IPS-15b (cell line): Measurements from ENCODE around the gene OPN4.

Experiments used
- H3K27me3 ChIP-seq: one replicate; pipeline ENCODE4 v1.6.1; 2013; ENCODE audit warnings: low read length; ENCODE audit not compliant: control insufficient read depth, insufficient read depth
- H3K36me3 ChIP-seq: one replicate; pipeline ENCODE4 v1.6.1; 2013; ENCODE audit warnings: low read length; ENCODE audit not compliant: control insufficient read depth, insufficient read depth
- H3K4me1 ChIP-seq: one replicate; pipeline ENCODE4 v1.6.1; 2013; ENCODE audit warnings: mild to moderate bottlenecking, low read length; ENCODE audit not compliant: control insufficient read depth, insufficient read depth
- H3K4me3 ChIP-seq: one replicate; pipeline ENCODE4 v1.5.1; 2013; ENCODE audit warnings: low read depth, low read length
- H3K9ac ChIP-seq: one replicate; pipeline ENCODE4 v1.6.1; 2013; ENCODE audit warnings: low read depth, mild to moderate bottlenecking, low read length
- H3K9me3 ChIP-seq: one replicate; pipeline ENCODE4 v1.6.1; 2013; ENCODE audit warnings: mild to moderate bottlenecking, low read length; ENCODE audit not compliant: control insufficient read depth, insufficient read depth

The OPN4 gene

DNA sequence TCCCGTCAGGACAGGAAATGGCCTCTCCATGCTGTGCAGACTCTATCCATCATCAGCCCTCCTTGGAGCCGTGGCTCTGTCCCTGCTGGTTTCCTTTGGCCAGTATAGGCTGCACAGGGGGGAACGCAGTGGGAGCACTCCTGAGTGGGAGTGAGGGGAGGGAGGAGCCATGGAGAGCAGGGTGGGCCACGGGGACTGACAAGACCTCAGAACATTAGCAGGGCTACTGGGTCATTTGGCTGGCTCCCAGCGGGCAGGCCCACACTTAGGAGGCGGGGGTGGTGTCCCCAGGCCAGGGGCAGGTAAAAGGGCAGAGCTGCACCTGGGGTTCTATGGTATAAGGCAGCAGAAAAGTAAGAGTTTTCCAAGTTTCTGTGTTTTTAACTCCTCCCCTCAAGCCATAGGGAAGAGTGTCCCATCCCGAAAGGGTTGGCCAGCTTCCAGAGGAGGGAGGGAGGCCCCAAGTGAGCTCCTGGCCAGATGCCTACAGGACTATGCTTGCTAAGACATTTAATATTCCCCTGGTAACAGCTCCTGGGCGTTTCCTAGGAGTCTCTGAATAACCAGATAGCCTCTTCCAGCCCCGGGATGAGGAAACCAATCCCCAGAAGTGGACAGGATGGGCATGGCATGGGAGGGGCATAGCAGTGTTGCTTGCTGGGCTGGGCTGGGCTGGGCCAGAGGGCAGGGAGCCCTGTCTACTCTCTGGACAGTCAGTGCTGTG is 5.5 kb upstream of the OPN4 start:
- Histone ChIP-seq H3K9me3 (no peaks in the 10 kb centered on the region), H3K4me1 (no peaks in the 10 kb centered on the region), H3K36me3 (no peaks in the 10 kb centered on the region), H3K27me3 (no peaks in the 10 kb centered on the region), H3K4me3 (no peak overlapping the region), H3K9ac (no peak overlapping the region)

DNA sequence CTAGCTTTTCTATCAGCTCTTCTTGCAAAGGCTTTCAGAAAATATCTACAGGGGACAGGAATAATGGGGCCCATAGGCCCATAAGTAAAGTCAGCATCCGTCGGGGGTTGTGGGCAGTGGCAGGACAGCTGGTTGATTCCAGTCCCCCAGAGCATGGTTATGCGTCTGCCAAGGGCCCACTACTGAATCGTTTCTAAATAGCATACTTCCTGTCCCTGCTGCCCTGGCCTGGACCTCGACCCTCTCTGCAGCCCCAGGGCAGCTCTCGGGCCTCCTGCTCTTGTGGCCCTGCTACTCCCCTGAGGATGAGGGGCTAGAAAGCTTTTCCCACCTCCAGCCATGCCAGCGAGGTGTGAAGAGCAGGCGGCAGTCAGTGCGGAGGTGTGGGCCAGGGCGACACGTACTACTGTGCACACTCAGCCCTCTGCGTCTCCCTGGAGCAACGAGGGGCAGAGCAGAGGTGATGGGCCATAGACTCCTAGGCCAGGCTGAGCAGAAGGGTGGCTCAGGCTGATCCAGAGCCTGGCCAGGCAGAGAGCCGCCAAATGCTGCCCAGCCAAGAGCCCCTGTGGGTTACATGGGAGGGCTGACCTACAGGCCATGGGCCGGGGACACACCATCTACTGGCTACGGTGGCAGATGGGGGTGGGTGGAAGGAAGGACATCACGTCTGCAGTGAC is 4.7 kb upstream of the OPN4 start:
- no peaks in the 10 kb centered on the region for H3K4me1 ChIP-seq
- H3K27me3 ChIP-seq: no peaks in the 10 kb centered on the region
- H3K9me3 ChIP-seq: no peaks in the 10 kb centered on the region
- H3K4me3 ChIP-seq: no peak overlapping the region
- H3K36me3 ChIP-seq: no peaks in the 10 kb centered on the region
- H3K9ac ChIP-seq: no peak overlapping the region

DNA sequence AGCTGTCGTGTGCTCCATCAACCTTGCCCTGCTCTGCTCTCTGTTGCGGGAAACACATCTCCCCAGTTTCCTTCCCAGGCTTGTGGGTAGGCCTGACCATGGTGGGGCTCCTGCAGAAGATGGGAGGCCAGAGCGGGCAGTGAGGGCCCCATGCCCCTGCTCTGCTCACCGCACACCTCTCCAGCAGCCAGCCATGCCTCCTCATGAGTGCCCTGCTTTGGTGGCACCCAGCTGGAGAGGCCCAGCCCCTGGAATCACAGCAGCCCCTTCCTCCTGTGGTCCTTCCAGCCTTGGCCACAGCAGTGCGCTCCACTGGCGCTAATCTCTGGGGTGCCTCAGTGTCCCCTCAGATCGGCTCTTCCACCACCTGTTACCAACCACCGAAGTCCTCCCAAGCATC is 4.2 kb upstream of the OPN4 start:
- no peak overlapping the region for H3K9ac ChIP-seq
- H3K27me3 ChIP-seq: no peaks in the 10 kb centered on the region
- H3K36me3 ChIP-seq: no peaks in the 10 kb centered on the region
- H3K9me3 ChIP-seq: no peaks in the 10 kb centered on the region
- no peak overlapping the region for H3K4me3 ChIP-seq
- no peaks in the 10 kb centered on the region for H3K4me1 ChIP-seq

DNA sequence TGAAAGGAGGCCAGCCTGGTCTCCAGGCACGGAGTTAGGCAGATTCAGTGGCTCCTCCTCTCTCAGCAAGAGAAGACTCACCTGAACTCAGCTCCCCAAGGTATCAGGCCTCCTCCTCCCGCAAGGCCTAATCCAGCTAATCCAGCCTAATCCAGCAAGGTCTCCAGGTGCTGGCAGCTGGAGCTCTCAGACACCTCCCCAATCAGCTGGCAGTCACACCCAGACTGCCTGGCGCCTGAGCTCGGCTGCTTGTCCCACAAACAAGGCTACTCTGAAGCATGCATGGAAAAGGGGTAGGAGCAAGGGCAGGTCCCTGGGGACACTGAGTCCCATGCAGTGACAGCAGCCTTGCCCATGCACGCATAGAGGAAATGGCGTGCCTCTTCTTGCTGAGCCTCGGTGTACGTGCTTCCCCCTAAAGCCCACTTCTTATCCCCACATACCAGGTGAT is 3.3 kb upstream of the OPN4 start:
- Histone ChIP-seq H3K9me3 (no peaks in the 10 kb centered on the region), H3K9ac (no peak overlapping the region), H3K4me1 (no peaks in the 10 kb centered on the region), H3K36me3 (no peaks in the 10 kb centered on the region), H3K27me3 (no peaks in the 10 kb centered on the region), H3K4me3 (no peak overlapping the region)

DNA sequence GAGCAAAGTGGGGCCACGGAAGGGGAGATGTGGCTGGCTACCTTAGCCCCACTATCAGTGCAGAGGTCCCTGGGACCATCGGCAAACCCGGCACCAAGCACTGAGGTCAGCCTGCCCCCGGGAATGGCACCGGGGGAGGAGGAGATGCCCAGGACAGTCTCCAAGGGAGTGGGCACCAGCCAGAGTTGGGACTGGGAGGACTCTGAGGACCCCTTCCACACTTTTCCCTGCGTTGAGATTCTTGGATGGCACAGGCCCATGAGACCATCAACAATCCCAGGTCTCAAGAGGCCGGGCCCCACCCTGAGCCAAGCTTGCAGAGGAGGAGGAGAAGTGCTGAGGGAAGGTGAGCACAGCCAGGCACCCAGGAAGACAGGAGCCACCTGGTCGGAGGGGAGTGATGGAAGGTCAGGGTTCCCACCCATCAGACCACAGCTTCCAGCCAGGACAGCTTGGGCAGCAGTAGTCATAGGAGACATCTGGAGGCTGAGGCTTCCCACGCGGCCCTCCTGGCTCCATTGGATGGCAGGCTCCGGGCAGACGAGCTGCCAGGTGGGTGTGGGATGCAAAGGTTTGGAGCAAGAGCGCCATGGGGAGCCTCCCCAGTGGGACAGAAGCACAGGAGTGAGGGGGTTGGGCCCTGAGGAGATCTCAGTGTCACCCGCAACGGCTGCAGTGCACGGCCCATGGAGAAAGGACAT is 2.6 kb upstream of the OPN4 start:
- H3K9me3 ChIP-seq: no peaks in the 10 kb centered on the region
- H3K27me3 ChIP-seq: no peaks in the 10 kb centered on the region
- no peak overlapping the region for H3K9ac ChIP-seq
- no peaks in the 10 kb centered on the region for H3K36me3 ChIP-seq
- H3K4me3 ChIP-seq: no peak overlapping the region
- H3K4me1 ChIP-seq: no peaks in the 10 kb centered on the region

DNA sequence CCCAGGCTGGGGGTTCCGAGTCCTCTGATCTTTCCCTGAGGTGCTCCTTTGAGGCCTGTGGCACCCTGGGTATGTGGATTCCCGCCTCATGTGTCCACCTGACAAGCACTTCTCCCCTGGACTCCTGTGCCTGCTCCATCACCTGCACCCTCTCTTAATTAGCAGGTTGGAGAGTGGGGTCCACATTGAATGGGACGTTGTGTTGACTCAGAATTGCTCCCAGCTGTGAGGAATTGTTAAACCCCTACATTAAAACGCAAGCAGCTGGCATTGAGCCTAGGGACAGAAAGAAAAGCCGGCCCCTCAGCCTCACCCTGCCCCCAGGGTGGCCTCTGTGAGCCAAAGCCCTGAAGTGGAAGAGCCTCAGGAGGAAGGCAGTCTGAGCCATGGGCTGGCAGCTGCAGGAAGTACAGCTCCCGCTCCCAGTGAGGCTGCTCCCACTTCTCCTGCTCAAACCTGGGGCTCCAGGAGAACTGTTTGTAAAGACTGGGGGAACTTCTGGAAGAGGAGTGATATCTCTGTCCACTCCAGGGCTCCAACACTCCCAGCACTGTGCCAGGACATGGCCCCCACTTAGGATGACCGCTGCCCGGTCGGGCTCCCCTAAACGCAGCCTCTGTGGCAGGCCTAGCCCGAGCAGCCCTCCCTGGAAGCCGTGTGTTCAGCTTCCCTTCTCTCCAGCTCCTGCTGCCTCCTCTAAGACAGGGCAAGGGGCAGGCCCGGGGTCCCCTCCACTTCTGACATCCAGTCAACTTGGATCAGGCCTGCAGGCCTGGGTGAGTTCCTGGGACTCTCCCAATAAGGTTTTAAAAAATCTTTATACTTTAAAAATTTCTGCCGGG is 1.8 kb upstream of the OPN4 start:
- no peak overlapping the region for H3K4me3 ChIP-seq

DNA sequence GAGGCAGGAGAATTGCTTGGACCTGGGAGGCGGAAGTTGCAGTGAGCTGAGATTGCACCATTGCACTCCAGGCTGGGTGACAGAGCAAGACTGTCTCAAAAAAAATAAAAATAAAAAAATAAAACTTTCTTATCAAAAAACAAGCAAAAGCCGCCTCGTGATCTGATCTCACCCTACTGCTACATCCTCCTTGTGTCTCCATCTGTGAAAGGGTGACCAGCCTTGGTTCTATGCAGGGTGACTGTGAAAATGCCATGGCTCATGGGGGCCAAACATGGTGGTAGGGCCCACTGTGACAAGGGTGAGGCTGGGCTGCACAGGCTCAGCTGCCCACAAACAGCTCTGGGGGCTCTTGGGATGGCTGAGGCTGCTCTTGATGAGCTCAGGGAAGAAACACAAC is 968 bp upstream of the OPN4 start:
- Histone ChIP-seq H3K4me3 (no peak overlapping the region), H3K27me3 (no peaks in the 10 kb centered on the region), H3K4me1 (no peaks in the 10 kb centered on the region), H3K9me3 (no peaks in the 10 kb centered on the region), H3K36me3 (no peaks in the 10 kb centered on the region), H3K9ac (no peak overlapping the region)

More for the DNA sequence above, 1.8 kb upstream of the OPN4 start:
- Histone ChIP-seq H3K36me3 (no peaks in the 10 kb centered on the region), H3K27me3 (no peaks in the 10 kb centered on the region), H3K9ac (no peak overlapping the region), H3K4me1 (no peaks in the 10 kb centered on the region), H3K9me3 (no peaks in the 10 kb centered on the region)

DNA sequence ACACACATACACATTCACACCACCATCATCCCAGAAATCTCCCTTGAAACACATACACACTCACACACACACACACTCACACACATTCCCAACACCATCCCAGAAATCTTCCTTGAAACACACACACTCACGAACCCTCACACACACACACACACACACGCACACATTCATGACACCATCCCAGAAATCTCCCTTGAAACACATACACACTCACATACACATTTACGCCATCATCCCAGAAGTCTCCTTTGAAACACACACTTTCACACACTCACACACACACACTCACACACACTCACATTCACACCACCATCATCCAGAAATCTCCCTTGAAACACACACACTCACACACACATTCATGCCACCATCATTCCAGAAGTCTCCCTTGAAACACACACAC is 360 bp upstream of the OPN4 start:
- H3K9ac ChIP-seq: no peak overlapping the region

DNA sequence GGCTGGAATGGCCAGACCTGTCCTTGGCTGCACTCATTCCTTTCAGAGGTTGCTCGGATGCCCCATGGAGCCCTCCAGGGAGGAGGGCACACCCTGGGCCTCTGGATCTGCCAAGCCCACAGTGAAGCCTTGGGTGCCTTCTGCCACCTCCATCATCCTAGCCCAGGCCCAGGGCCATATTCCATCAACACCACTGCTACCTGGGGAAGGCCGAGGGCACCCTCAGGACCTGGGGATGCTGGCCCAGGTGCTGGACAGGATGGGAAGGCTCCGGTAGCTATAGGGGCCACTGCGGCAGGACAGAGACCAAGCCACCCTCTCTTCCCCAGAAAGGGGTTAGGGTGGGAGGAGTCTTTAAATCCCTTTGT is 810 bp downstream of the OPN4 start:
- H3K36me3 ChIP-seq: no peaks in the 10 kb centered on the region
- no peaks in the 10 kb centered on the region for H3K27me3 ChIP-seq
- no peak overlapping the region for H3K4me3 ChIP-seq
- no peaks in the 10 kb centered on the region for H3K9me3 ChIP-seq
- no peaks in the 10 kb centered on the region for H3K4me1 ChIP-seq
- H3K9ac ChIP-seq: no peak overlapping the region

More for the DNA sequence above, 360 bp upstream of the OPN4 start:
- Histone ChIP-seq H3K9me3 (no peaks in the 10 kb centered on the region), H3K36me3 (no peaks in the 10 kb centered on the region), H3K4me3 (no peak overlapping the region), H3K27me3 (no peaks in the 10 kb centered on the region), H3K4me1 (no peaks in the 10 kb centered on the region)

DNA sequence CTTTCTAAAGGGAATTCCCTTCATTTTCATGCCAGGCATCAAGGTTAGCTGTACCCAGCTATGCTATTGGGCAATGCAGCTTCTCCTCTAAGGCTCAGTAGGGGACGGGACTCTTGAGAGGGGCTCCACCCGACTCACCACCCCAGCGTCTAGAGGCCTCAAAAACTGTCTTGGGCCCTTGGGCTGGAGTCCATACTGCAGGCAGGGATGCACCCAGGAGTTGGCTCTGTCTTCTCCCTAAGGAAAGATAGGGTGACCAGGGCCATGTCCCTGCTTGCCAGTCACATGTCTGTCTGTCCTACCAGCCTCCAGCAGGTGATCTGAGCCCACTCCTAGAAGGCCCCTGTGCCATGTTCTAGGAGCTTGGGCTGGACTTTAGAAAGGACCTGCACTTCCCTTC is 1.2 kb downstream of the OPN4 start:
- Histone ChIP-seq H3K4me3 (no peak overlapping the region), H3K27me3 (no peaks in the 10 kb centered on the region), H3K36me3 (no peaks in the 10 kb centered on the region)

DNA sequence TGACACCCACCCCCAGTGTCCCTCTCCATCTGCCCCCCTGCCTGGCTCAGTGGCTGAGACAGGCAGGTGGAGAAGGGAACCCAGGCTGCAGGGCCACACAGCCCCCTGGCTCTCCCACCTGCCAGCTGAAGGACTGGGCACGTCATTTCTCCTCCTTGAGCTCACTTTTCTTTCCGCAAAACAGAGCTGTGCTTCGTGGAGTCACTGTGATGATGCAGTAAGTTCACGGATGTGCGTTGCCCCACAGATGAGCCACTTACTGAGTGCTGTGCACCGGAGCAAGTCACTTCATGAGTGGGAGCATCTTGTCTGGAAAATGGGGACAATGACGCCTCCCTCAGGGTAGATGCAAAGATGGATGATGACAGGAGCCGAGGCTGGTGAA is 2.7 kb downstream of the OPN4 start:
- Histone ChIP-seq H3K9me3 (no peaks in the 10 kb centered on the region), H3K9ac (no peak overlapping the region), H3K4me3 (no peak overlapping the region), H3K36me3 (no peaks in the 10 kb centered on the region), H3K27me3 (no peaks in the 10 kb centered on the region), H3K4me1 (no peaks in the 10 kb centered on the region)

More for the DNA sequence above, 1.2 kb downstream of the OPN4 start:
- H3K4me1 ChIP-seq: no peaks in the 10 kb centered on the region
- H3K9me3 ChIP-seq: no peaks in the 10 kb centered on the region
- no peak overlapping the region for H3K9ac ChIP-seq
